Measurements from ENCODE around the gene ZNF518A.

GRCh38 chr10:96089670-96090462 is 40.2 kb upstream of the ZNF518A start:
- peak; percentile 81 for TF ChIP-seq POLR2A (IDR thresholded peaks at IDR 0.05)
- no peak for TF ChIP-seq CTCF (IDR thresholded peaks at IDR 0.05)

All from right lobe of liver (tissue), 4 donors.